IMR-90 (cell line): ENCODE results near the gene PRKAG2. TPM values are rescaled to one million over a fixed set of nuclear protein-coding genes. Genes with fewer than 3 reads are reported as not detected.

ENCODE experiments used
- ATAC-seq: fragments of 200-7000 bp; cut with Tn5 transposase; 2 replicates; pipeline ENCODE4 v1.9.1; 2020; ENCODE audit warnings: low read depth, mild to moderate bottlenecking, moderate library complexity
- BruUV-seq: library from RNA; stranded (reverse); fragments of 400-500 nt; replicated peaks from 2 replicates; lab custom pipeline; 2021; lab: Mats Ljungman, UMichigan
- CTCF ChIA-PET: fragments of 300-600 bp; formaldehyde crosslinking; extraction: SDS; loops from one replicate; lab custom pipeline; 2021; ENCODE audit warnings: antibody characterized with exemption; lab: Yijun Ruan, JAX
- POLR2A ChIA-PET: fragments of 300-600 bp; sonication (Branson Sonifier 250); formaldehyde crosslinking; loops from one replicate; lab custom pipeline; 2022; ENCODE audit warnings: antibody characterized with exemption; ENCODE audit not compliant: unreplicated experiment; lab: Charles Lee
- DNase-seq: peaks from one replicate; pipeline ENCODE4 v3.0.0; 2013
- H2AFZ ChIP-seq: replicated peaks from 2 replicates; pipeline ENCODE3; 2013; ENCODE audit warnings: low read length, mild to moderate bottlenecking; ENCODE audit not compliant: poor library complexity
- H2AK5ac ChIP-seq: 2 replicates; pipeline ENCODE4 v1.6.1; 2013; ENCODE audit warnings: low read depth, low read length, inconsistent platforms
- H2AK9ac ChIP-seq: replicated peaks from 2 replicates; pipeline ENCODE3; 2013; ENCODE audit warnings: mild to moderate bottlenecking, low read depth, low read length, moderate library complexity; ENCODE audit not compliant: poor library complexity
- H2BK120ac ChIP-seq: 2 replicates; pipeline ENCODE4 v1.6.1; 2013; ENCODE audit warnings: low read depth, low read length, inconsistent platforms
- H2BK15ac ChIP-seq: 3 replicates; pipeline ENCODE4 v1.6.1; 2013; ENCODE audit warnings: low read depth, low read length, inconsistent platforms
- H2BK20ac ChIP-seq: 2 replicates; pipeline ENCODE4 v1.6.1; 2013; ENCODE audit warnings: low read depth, mild to moderate bottlenecking, inconsistent platforms, low read length, moderate library complexity
- H2BK5ac ChIP-seq: 2 replicates; pipeline ENCODE4 v1.6.1; 2013; ENCODE audit warnings: mild to moderate bottlenecking, low read depth, low read length, inconsistent platforms; ENCODE audit not compliant: poor library complexity, severe bottlenecking
- H3K14ac ChIP-seq: replicated peaks from 2 replicates; pipeline ENCODE4 v1.6.1; 2013; ENCODE audit warnings: low read depth, low read length, inconsistent platforms
- H3K18ac ChIP-seq: 2 replicates; pipeline ENCODE4 v1.6.1; 2013; ENCODE audit warnings: low read depth, low read length, control low read depth
- H3K23ac ChIP-seq: 2 replicates; pipeline ENCODE4 v1.6.1; 2013; ENCODE audit warnings: low read depth, low read length, inconsistent platforms
- H3K27ac ChIP-seq: 2 replicates; pipeline ENCODE4 v1.5.1; 2013; ENCODE audit warnings: mild to moderate bottlenecking, control low read depth, low read length; ENCODE audit not compliant: insufficient read depth
- H3K27me3 ChIP-seq: 2 replicates; pipeline ENCODE4 v1.6.1; 2013; ENCODE audit warnings: low read length; ENCODE audit not compliant: control insufficient read depth, insufficient read depth
- H3K36me3 ChIP-seq: 2 replicates; pipeline ENCODE4 v1.6.1; 2013; ENCODE audit warnings: low read length, mixed read lengths; ENCODE audit not compliant: control insufficient read depth, insufficient read depth
- H3K4ac ChIP-seq: 2 replicates; pipeline ENCODE4 v1.6.1; 2013; ENCODE audit warnings: low read depth, low read length, inconsistent platforms
- H3K4me1 ChIP-seq: 2 replicates; pipeline ENCODE4 v1.6.1; 2013; ENCODE audit warnings: low read length, mixed read lengths; ENCODE audit not compliant: control insufficient read depth, insufficient read depth
- H3K4me2 ChIP-seq: 2 replicates; pipeline ENCODE4 v1.6.1; 2013; ENCODE audit warnings: low read depth, mild to moderate bottlenecking, control low read depth, low read length, moderate library complexity
- H3K4me3 ChIP-seq: 2 replicates; pipeline ENCODE4 v1.5.1; 2013; ENCODE audit warnings: low read depth, mild to moderate bottlenecking, control low read depth, low read length, moderate library complexity; ENCODE audit not compliant: insufficient read depth
- H3K56ac ChIP-seq: 2 replicates; pipeline ENCODE4 v1.6.1; 2013; ENCODE audit warnings: low read length, inconsistent platforms; ENCODE audit not compliant: insufficient read depth; ENCODE audit errors: extremely low read depth
- H3K79me1 ChIP-seq, 2 experiments: 2 replicates each; pipeline ENCODE4 v1.6.1; 2013; ENCODE audit warnings: low read length in 2 of 2, inconsistent platforms in 1 of 2, low read depth in 1 of 2
- H3K9ac ChIP-seq: 2 replicates; pipeline ENCODE4 v1.6.1; 2013; ENCODE audit warnings: low read depth, low read length, control low read depth
- H3K9me1 ChIP-seq: 2 replicates; pipeline ENCODE4 v1.6.1; 2013; ENCODE audit warnings: low read length, inconsistent platforms; ENCODE audit not compliant: insufficient read depth
- H3K9me3 ChIP-seq: 2 replicates; pipeline ENCODE4 v1.6.1; 2013; ENCODE audit warnings: low read length; ENCODE audit not compliant: control insufficient read depth, insufficient read depth
- H4K20me1 ChIP-seq: 2 replicates; pipeline ENCODE4 v1.6.1; 2013; ENCODE audit warnings: low read length, inconsistent platforms; ENCODE audit not compliant: insufficient read depth
- H4K5ac ChIP-seq: 2 replicates; pipeline ENCODE4 v1.6.1; 2013; ENCODE audit warnings: mild to moderate bottlenecking, low read depth, low read length, control low read depth
- H4K8ac ChIP-seq, 2 experiments: 2 replicates each; pipeline ENCODE4 v1.6.1; 2013; ENCODE audit warnings: low read depth in 2 of 2, low read length in 2 of 2, control low read depth in 1 of 2, inconsistent platforms in 1 of 2
- H4K91ac ChIP-seq: 2 replicates; pipeline ENCODE4 v1.6.1; 2013; ENCODE audit warnings: low read depth, low read length, inconsistent platforms; ENCODE audit not compliant: insufficient read depth
- BHLHE40 ChIP-seq: fragments of 150-350 bp; IDR thresholded peaks from 2 replicates; pipeline ENCODE4 v1.6.1; 2016; ENCODE audit warnings: mild to moderate bottlenecking, low read depth, low read length
- CHD1 ChIP-seq: IDR thresholded peaks from 2 replicates; pipeline ENCODE4 v1.6.1; 2012; ENCODE audit warnings: low read depth, low read length, improper control_type of control experiment
- FOS ChIP-seq: fragments of 150-350 bp; IDR thresholded peaks from 2 replicates; pipeline ENCODE4 v1.6.1; 2016; ENCODE audit warnings: low read depth, low read length
- MAFK ChIP-seq: IDR thresholded peaks from 2 replicates; pipeline ENCODE4 v1.6.1; 2012; ENCODE audit warnings: low read depth, low read length, improper control_type of control experiment
- MAZ ChIP-seq: IDR thresholded peaks from 2 replicates; pipeline ENCODE4 v1.6.1; 2012; ENCODE audit warnings: low read depth, mild to moderate bottlenecking, low read length, improper control_type of control experiment, moderate library complexity, borderline replicate concordance
- RCOR1 ChIP-seq: IDR thresholded peaks from 2 replicates; pipeline ENCODE4 v1.6.1; 2012; ENCODE audit warnings: mild to moderate bottlenecking, low read length, improper control_type of control experiment; ENCODE audit not compliant: insufficient replicate concordance
- SMC3 ChIP-seq: fragments of 150-350 bp; IDR thresholded peaks from 2 replicates; pipeline ENCODE4 v1.6.1; 2016; ENCODE audit warnings: low read depth, mild to moderate bottlenecking, antibody characterized with exemption, low read length, moderate library complexity
- USF2 ChIP-seq: fragments of 150-350 bp; IDR thresholded peaks from 2 replicates; pipeline ENCODE4 v1.6.1; 2017; ENCODE audit warnings: mild to moderate bottlenecking, antibody characterized with exemption, low read length, low read depth
- WGBS, 2 experiments: methylation state at CpG; one replicate each; pipeline versions ENCODE4 v1.1.5 to v1.1.7; 2013; ENCODE audit warnings: missing lambda C conversion rate in 2 of 2; ENCODE audit not compliant: insufficient read length in 1 of 2; ENCODE audit errors: extremely low coverage in 2 of 2; 5-methylcytosine and 5-hydroxymethylcytosine counted together
- dilution Hi-C: fragments of 300-500 bp; cut with HindIII; formaldehyde crosslinking; loops from one replicate; pipeline ENCODE4 v1.14.3; 2018; ENCODE audit warnings: low sequenced_read_pairs; ENCODE audit not compliant: unreplicated experiment
- in situ Hi-C: fragments of 300-500 bp; cut with MboI; formaldehyde crosslinking; loops from 3 replicates; pipeline ENCODE4 v1.14.3; 2019; ENCODE audit warnings: low sequenced_read_pairs, inconsistent platforms, mixed read lengths
- intact Hi-C: fragments of 100-400 bp; cut with micrococcal nuclease; formaldehyde crosslinking; loops from 2 replicates; pipeline ENCODE4 v1.10.0; 2022
- polyA plus RNA-seq, 3 experiments: library from polyadenylated mRNA; depleted of rRNA; stranded (reverse); fragments of >200 nt; gene quantifications; 2 replicates each; pipeline ENCODE4 v1.2.3, GENCODE V29; 2012; ENCODE audit warnings: low replicate concordance in 1 of 3
- total RNA-seq: library from RNA; depleted of rRNA; stranded (reverse); fragments of >200 nt; gene quantifications from 2 replicates; pipeline ENCODE4 v1.2.3, GENCODE V29; 2012

The PRKAG2 gene
- total and polyA plus RNA-seq, 2 of the 4 experiments (the other 2 are of a cell fraction): 15.4 to 21.6 TPM

GRCh38 chr7:151886783-151887182, 9.9 kb upstream of the PRKAG2 start:
- no peak overlapping the region for H4K5ac ChIP-seq
- H2AK5ac ChIP-seq: no peak overlapping the region
- peaks cover 56% of the 10 kb centered on the region for H3K27me3 ChIP-seq
- no peak overlapping the region for H3K18ac ChIP-seq
- ChIA-PET CTCF (no interaction called here), POLR2A (no interaction called here)
- no peak overlapping the region for H2BK15ac ChIP-seq
- no peak overlapping the region for H3K4me2 ChIP-seq
- WGBS, 2 experiments: no CpG with 5 or more reads among the region's 15 CpGs
- no TSS peak for BruUV-seq
- peaks cover 3% of the 10 kb centered on the region; the same call in 1 of the 2 replicates for H3K9me1 ChIP-seq
- H3K79me1 ChIP-seq: no peaks in the 10 kb centered on the region
- intact Hi-C loops: no loop called here
- no peak overlapping the region for H2BK20ac ChIP-seq
- DNase-seq (no peak), ATAC-seq (no peak)
- H2BK5ac ChIP-seq: no peak overlapping the region
- H3K56ac ChIP-seq: no peak overlapping the region
- no peaks in the 10 kb centered on the region for H3K9me3 ChIP-seq
- no peak overlapping the region for H3K9ac ChIP-seq
- H4K91ac ChIP-seq: no peak overlapping the region
- in situ Hi-C loops: no loop called here
- H3K4ac ChIP-seq: no peak overlapping the region
- dilution Hi-C loops: no loop called here
- peak overlapping the region; percentile 9 for H2AFZ ChIP-seq
- no peaks in the 10 kb centered on the region for H4K20me1 ChIP-seq
- H3K27ac ChIP-seq: no peak overlapping the region
- H2AK9ac ChIP-seq: no peak overlapping the region
- H3K36me3 ChIP-seq: no peaks in the 10 kb centered on the region
- no peak overlapping the region for H3K23ac ChIP-seq
- no peak overlapping the region for H3K14ac ChIP-seq
- TF ChIP-seq FOS: no peak
- no peak for TF ChIP-seq USF2
- no peak for TF ChIP-seq SMC3
- TF ChIP-seq MAZ: no peak
- no peak for TF ChIP-seq BHLHE40
- TF ChIP-seq MAFK: no peak
- no peak for TF ChIP-seq CHD1
- no peak for TF ChIP-seq RCOR1
- no peak overlapping the region for H4K8ac ChIP-seq
- no peak overlapping the region for H3K4me3 ChIP-seq
- H3K4me1 ChIP-seq: no peaks in the 10 kb centered on the region
- H2BK120ac ChIP-seq: no peak overlapping the region
